Transverse colon (tissue), 4 donors: ENCODE data around the gene KRTCAP2. TPM values are rescaled to one million over a fixed set of nuclear protein-coding genes. Genes with fewer than 3 reads are reported as not detected.
"Not testable (repeated sequence)": the region's sequence is repeated elsewhere in the genome, so short reads cannot be mapped to it uniquely, and the experiment has no call there.

Experiments used
- DNase-seq: peaks from one replicate; pipeline ENCODE4 v3.0.0-alpha.2; 2019
- H3K27ac ChIP-seq, 4 donors: fragments of 200-600 bp; sonication (generic); 2 replicates each; pipeline ENCODE4 v1.5.1; 2016 to 2018; ENCODE audit warnings: inconsistent platforms in 4 of 4
- H3K27me3 ChIP-seq: fragments of 200-600 bp; sonication (generic); 2 replicates; pipeline ENCODE4 v1.5.1; 2017; ENCODE audit warnings: inconsistent platforms
- H3K36me3 ChIP-seq, 4 donors: fragments of 200-600 bp; sonication (generic); 2 replicates each; pipeline ENCODE4 v1.5.1; 2017 to 2019; ENCODE audit warnings: inconsistent platforms in 4 of 4
- H3K4me1 ChIP-seq, 4 donors: fragments of 200-600 bp; sonication (generic); 2 replicates each; pipeline ENCODE4 v1.5.1; 2017 to 2020; ENCODE audit warnings: inconsistent platforms in 4 of 4
- H3K4me3 ChIP-seq, 4 donors: fragments of 200-600 bp; sonication (generic); 1 replicate in 1 of 4; 2 replicates in 3 of 4; pipeline versions ENCODE4 v1.5.1 to v1.6.1; 2017 to 2019; ENCODE audit warnings: inconsistent platforms in 4 of 4
- H3K9me3 ChIP-seq, 2 donors: fragments of 200-600 bp; sonication (generic); 2 replicates each; pipeline ENCODE4 v1.5.1; 2017 to 2019; ENCODE audit warnings: inconsistent platforms in 2 of 2
- EP300 ChIP-seq: sonication (generic); formaldehyde crosslinking; IDR thresholded peaks from one replicate; pipeline ENCODE4 v1.6.1; 2017; ENCODE audit warnings: antibody characterized with exemption, low read depth
- POLR2A ChIP-seq: fragments of 450-650 bp; IDR thresholded peaks from one replicate; pipeline ENCODE4 v1.6.1; 2016; ENCODE audit warnings: antibody characterized with exemption, mild to moderate bottlenecking, moderate library complexity
- POLR2AphosphoS5 ChIP-seq, 3 donors: sonication (generic); formaldehyde crosslinking; IDR thresholded peaks; one replicate each; pipeline ENCODE4 v1.6.1; 2016; ENCODE audit warnings: antibody characterized with exemption in 3 of 3
- WGBS, 2 donors: methylation state at CpG; one replicate each; pipeline ENCODE4 v1.1.5; 2018; ENCODE audit warnings: low coverage in 1 of 2; 5-methylcytosine and 5-hydroxymethylcytosine counted together
- in situ Hi-C, 4 donors: fragments of 200-750 bp; cut with MboI; loops; one replicate each; pipeline versions ENCODE4 v1.15.0 to v1.15.1; 2017; ENCODE audit warnings: low sequenced_read_pairs in 3 of 4, low pct_ligation_motif_present in 1 of 4, low pct_unique_long_range_greater_than_20kb in 1 of 4
- intact Hi-C: fragments of 100-400 bp; cut with DNase I; formaldehyde crosslinking; loops from one replicate; pipeline ENCODE4 v1.15.1; 2023; ENCODE audit warnings: low total_unique reads
- total RNA-seq, 4 donors: library from RNA; depleted of rRNA; stranded (reverse); fragments of >200 nt; gene quantifications; one replicate each; pipeline ENCODE4 v1.1.0, GENCODE V29; 2016
- TF ChIP-seq, protein P1 (sequence below), 5 experiments: fragments of 200-600 bp in 3 of 5; fragments of 450-650 bp in 2 of 5; sonication (generic) in 3 of 5; IDR thresholded peaks; 1 replicate in 2 of 5; 2 replicates in 3 of 5; pipeline ENCODE4 v1.5.1; 2016 to 2017; ENCODE audit warnings: antibody characterized with exemption in 5 of 5, inconsistent platforms in 3 of 5, mild to moderate bottlenecking in 2 of 5, moderate library complexity in 1 of 5

KRTCAP2 gene
- 100 to 1,000 TPM; 106 to 240 (median 131) TPM for total RNA-seq

DNA sequence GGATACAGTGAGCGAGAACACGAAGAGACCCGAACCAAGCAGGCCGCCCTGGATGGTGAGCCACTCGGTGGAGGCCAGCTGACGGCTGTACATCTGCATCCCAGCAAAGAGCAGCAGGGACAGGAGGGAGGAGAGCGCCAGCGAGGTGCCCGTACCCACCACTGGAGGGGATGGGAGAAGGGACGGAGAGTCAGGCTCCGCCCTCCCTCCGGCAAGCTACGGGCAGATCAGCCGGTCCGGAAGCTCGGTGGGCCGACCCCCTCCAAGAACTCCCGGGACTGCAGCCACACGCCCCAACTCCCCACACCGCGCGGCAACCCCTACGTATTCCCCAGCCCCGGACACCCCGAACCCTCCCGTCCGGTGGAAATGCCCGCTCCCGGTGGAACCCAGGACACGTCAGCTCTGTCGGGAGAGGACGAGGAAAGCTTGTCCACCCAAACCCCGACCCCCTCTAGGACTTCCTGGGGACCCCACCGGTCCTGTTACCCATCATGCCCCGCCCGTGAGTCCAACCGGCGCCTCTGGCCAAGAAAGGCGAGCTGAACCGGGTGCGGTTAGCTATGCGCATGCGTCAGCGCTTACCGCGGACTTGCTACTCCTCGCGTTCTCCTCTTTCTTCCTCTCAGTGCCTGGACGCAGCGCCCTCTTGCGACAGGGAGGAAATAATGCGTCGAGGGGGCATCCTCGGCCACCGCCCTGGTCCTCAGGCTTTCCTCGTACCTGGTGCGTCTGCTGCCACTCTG is at the start of gene KRTCAP2:
KRTCAP2 (minus strand) TSS at position 573 of the 746 bp plus-strand sequence; CDS start at position 493, 80 bp downstream.
- H3K4me1 ChIP-seq = peaks cover 15 to 32% (median 26%) of the 10 kb centered on the region in 4 donors
- peak within 1 kb of the TSS; percentile 52 to 91 (median 76) for H3K4me3 ChIP-seq
- WGBS, 2 donors = 1% methylated on average over 47 of the region's 57 CpGs; no CpG with 5 or more reads in 1 of the 2 donors
- TF ChIP-seq POLR2AphosphoS5 (IDR thresholded peaks at IDR 0.05) (peak; percentile 78 to 90 (median 82)), EP300 (no peak), POLR2A (peak; percentile 80)
- TF ChIP-seq, protein P1, sequence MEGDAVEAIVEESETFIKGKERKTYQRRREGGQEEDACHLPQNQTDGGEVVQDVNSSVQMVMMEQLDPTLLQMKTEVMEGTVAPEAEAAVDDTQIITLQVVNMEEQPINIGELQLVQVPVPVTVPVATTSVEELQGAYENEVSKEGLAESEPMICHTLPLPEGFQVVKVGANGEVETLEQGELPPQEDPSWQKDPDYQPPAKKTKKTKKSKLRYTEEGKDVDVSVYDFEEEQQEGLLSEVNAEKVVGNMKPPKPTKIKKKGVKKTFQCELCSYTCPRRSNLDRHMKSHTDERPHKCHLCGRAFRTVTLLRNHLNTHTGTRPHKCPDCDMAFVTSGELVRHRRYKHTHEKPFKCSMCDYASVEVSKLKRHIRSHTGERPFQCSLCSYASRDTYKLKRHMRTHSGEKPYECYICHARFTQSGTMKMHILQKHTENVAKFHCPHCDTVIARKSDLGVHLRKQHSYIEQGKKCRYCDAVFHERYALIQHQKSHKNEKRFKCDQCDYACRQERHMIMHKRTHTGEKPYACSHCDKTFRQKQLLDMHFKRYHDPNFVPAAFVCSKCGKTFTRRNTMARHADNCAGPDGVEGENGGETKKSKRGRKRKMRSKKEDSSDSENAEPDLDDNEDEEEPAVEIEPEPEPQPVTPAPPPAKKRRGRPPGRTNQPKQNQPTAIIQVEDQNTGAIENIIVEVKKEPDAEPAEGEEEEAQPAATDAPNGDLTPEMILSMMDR (IDR thresholded peaks at IDR 0.05) = peak; percentile 93 to 97 (median 95)
- H3K9me3 ChIP-seq = no peaks in the 10 kb centered on the region
- peaks cover 6% of the 10 kb centered on the region for H3K27me3 ChIP-seq
- DNase-seq = peak; percentile 96
- intact Hi-C loops (no loop called here), in situ Hi-C loops (loop anchor here in 1 of 4 donors (25.0 kb wide), 1 partner anchor 261 kb away; no protein-coding TSS in a partner anchor)
- no peaks in the 10 kb centered on the region for H3K36me3 ChIP-seq
- peak within 1 kb of the TSS; percentile 92 to 95 (median 93) for H3K27ac ChIP-seq

DNA sequence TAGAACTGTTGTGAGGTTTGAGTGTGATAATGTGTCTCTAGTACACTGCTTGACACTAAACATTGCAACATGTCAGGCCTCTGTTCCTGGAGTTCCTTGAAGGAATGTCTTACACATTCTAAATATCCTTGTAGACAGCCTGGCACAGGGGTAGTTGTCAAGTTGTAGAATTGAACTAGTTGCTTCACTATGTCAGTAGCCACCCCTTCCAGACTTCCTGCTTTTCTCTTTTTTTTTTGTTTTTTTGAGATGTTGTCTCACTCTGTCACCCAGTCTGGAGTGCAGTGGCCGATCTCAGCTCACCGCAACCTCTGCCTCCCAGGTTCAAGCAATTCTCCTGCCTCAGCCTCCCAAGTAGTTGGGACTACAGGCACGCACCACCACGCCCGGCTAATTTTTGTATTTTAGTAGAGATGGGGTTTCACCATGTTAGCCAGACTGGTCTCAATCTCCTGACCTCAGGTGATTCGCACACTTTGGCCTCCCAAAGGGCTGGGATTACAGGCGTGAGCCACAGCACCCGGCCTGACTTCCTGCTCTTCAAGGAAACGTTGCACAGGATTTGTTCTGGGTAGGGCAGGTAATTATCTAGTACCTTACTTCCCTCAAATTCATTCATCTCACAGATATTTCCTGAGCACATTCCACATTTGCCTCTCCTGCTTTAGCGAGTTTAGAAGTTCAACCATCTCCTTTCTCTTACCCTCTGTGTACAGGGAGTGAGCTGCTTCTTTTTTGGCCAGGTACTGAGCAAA is 47.3 kb upstream of the KRTCAP2 start:
- H3K36me3 ChIP-seq, H3K9me3 ChIP-seq, H3K27me3 ChIP-seq, in situ Hi-C loops, H3K4me3 ChIP-seq, intact Hi-C loops: not testable (repeated sequence)
- H3K4me1 ChIP-seq = peaks cover 10 to 25% (median 18%) of the 10 kb centered on the region in 4 donors
- 56 to 70% methylated on average over 4 to 10 of the region's 10 CpGs for WGBS, 2 donors
- DNase-seq = peak; percentile 62
- peak; percentile 50 for TF ChIP-seq POLR2A
- TF ChIP-seq POLR2AphosphoS5 (IDR thresholded peaks at IDR 0.05) = peak in 2 of 3 donors; percentile 40 to 52
- H3K27ac ChIP-seq = peak overlapping the region; percentile 72 to 86 (median 80)

DNA sequence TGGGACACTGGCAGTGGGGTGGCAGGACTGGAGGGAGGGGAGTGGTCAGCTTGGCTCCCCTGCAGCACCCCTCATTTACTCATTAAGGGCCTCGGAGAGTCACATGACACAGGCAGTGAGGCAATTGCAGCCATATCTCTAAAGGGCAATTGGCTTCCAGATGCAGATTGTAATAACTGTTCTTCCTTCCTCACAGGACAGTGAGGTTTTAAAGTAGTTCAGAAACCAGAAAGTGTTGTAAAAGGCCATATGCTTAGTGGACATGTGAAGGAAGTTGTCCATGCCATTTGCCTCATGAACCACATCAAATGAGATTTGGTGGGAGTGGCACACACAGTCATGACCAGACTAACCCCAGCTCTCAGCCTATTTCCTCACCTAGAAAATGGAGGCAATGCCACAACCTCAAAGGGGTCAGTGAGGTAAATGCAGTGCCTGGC is 46.5 kb upstream of the KRTCAP2 start:
- Histone ChIP-seq H3K4me3 (no peak overlapping the region), H3K36me3 (no peaks in the 10 kb centered on the region), H3K27me3 (no peaks in the 10 kb centered on the region), H3K9me3 (no peaks in the 10 kb centered on the region), H3K4me1 (peaks cover 10 to 21% (median 18%) of the 10 kb centered on the region in 4 donors), H3K27ac (peak overlapping the region; percentile 72 to 86 (median 80))
- peak; percentile 41 for DNase-seq
- intact Hi-C loops (no loop called here), in situ Hi-C loops (no loop called here)
- TF ChIP-seq POLR2A (no peak), POLR2AphosphoS5 (IDR thresholded peaks at IDR 0.05) (no peak)
- TF ChIP-seq, protein P1 (IDR thresholded peaks at IDR 0.05) = no peak
- WGBS, 2 donors = 0 to 20% methylated on average over 1 of the region's 1 CpG

DNA sequence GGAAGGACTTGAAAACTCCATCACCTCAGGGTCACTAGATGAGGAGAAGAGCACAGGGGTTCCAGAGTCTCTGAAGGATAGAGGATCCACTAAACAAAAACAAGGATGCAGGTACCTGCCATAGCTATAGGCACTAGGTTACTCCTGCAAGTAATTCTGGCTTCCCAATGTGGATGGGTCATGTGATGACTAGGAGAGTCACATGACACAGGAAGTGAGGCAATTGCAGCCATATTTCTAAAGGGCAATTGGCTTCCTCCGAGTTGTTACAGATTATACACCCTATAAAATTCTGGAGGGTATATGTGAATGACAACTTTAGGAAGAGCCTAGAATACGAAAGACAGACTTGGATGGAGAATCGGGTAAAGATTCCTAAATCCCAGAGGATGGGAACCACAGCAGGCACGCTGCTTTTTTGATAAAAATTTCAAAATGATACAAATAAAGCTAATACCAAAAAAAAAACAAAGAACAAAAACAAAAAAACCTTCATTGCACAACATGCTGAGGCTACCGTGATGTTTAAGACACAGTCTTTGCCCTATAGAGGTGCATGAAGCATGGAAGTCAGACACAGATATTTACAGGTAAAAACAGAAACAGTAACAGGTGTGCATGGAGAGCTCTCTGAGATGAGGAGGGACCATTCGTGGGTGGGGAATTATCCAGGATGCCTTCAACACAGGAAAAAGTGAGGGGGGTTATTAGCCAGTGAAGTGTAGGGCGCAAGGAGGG is 45.9 kb upstream of the KRTCAP2 start:
- Histone ChIP-seq H3K4me3 (no peak overlapping the region), H3K36me3 (no peaks in the 10 kb centered on the region), H3K27ac (peak overlapping the region; percentile 72 to 86 (median 80)), H3K27me3 (no peaks in the 10 kb centered on the region), H3K4me1 (peaks cover 10 to 21% (median 18%) of the 10 kb centered on the region in 4 donors), H3K9me3 (no peaks in the 10 kb centered on the region)
- 51% methylated on average over 6 to 7 of the region's 7 CpGs for WGBS, 2 donors
- TF ChIP-seq, protein P1 (IDR thresholded peaks at IDR 0.05) = no peak
- TF ChIP-seq EP300 (no peak), POLR2AphosphoS5 (IDR thresholded peaks at IDR 0.05) (no peak), POLR2A (no peak)
- intact Hi-C loops = no loop called here
- peak; percentile 51 for DNase-seq
- in situ Hi-C loops = no loop called here

DNA sequence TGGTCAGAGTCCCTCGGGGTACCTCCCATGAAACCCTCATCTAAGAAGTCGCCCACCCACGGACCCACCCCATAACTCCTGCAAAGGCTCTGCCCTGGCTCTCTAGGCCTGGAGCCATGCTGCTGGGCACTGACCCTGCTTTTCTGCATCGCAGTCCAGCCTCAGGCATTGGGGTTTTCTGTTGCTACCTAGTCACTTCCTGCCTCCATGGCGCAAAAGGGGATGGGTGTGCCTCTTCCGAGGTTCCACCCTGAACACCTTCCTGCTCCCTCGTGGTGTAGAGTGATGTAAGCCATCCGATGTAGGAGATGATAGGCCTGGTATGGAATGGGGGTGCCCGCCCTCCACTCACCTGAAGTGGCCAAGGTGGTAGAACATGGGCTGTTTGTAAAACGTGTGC is 41.6 kb upstream of the KRTCAP2 start:
- DNase-seq, H3K4me3 ChIP-seq, in situ Hi-C loops, H3K27ac ChIP-seq, intact Hi-C loops, H3K9me3 ChIP-seq, H3K27me3 ChIP-seq, H3K36me3 ChIP-seq: not testable (repeated sequence)
- WGBS, 2 donors = 70% methylated on average over 6 of the region's 10 CpGs; no CpG with 5 or more reads in 1 of the 2 donors
- peaks cover 8 to 13% (median 9%) of the 10 kb centered on the region in 4 donors for H3K4me1 ChIP-seq

DNA sequence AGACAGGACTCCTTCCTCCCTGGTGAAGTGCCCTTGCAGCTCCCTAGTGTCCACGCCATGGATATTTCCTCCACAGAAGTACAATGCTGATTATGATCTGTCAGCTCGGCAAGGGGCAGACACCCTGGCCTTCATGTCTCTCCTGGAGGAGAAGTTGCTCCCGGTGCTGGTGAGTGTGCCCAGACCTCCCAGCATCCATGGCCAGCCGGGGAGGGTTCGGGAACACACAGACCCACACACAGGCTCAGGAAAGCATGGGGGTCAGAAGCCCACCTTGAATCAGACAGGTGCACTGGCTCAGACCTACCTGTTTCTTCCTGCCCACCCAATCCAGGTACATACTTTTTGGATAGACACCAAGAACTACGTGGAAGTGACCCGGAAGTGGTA is 38.9 kb upstream of the KRTCAP2 start:
- H3K9me3 ChIP-seq, in situ Hi-C loops, H3K27ac ChIP-seq, DNase-seq, intact Hi-C loops, H3K36me3 ChIP-seq, H3K27me3 ChIP-seq, H3K4me3 ChIP-seq: not testable (repeated sequence)
- peaks cover 17 to 22% (median 21%) of the 10 kb centered on the region in 4 donors for H3K4me1 ChIP-seq
- 89% methylated on average over 5 of the region's 7 CpGs; no CpG with 5 or more reads in 1 of the 2 donors for WGBS, 2 donors
